SKM-1 (cell line): Measurements from ENCODE around the gene SYT7.
"Not testable (repeated sequence)": the region's sequence is repeated elsewhere in the genome, so short reads cannot be mapped to it uniquely, and the experiment has no call there.

Experiments
- DNase-seq: peaks from one replicate; lab custom pipeline; 2025; ENCODE audit not compliant: unreplicated experiment; lab: John Stamatoyannopoulos, UW

The SYT7 gene

GRCh38 chr11:61581030-61581928 is at the start of gene SYT7:
Gene SYT7 (minus strand): TSS chr11:61581076. CDS start chr11:61580820, 256 bp downstream.
- DNase-seq, result peak; percentile 73

- DNase-seq, result no peak
These were observed 49.2 kb upstream of the SYT7 start for GRCh38 chr11:61630089-61630488.

GRCh38 chr11:61629082-61629833 is 48.4 kb upstream of the SYT7 start:
- DNase-seq, result no peak

GRCh38 chr11:61628662-61628970 is 47.7 kb upstream of the SYT7 start:
- DNase-seq, result no peak

- no peak for DNase-seq
These were observed 47.2 kb upstream of the SYT7 start for GRCh38 chr11:61627850-61628661.

GRCh38 chr11:61626580-61627380 is 45.9 kb upstream of the SYT7 start:
- no peak for DNase-seq

GRCh38 chr11:61625525-61625924 is 44.6 kb upstream of the SYT7 start:
- DNase-seq, result no peak

GRCh38 chr11:61621917-61622585 is 41.2 kb upstream of the SYT7 start:
- DNase-seq, result no peak

GRCh38 chr11:61619471-61620226 is 38.8 kb upstream of the SYT7 start:
- no peak for DNase-seq

GRCh38 chr11:61618978-61619377 is 38.1 kb upstream of the SYT7 start:
- no peak for DNase-seq

GRCh38 chr11:61617515-61617914 is 36.6 kb upstream of the SYT7 start:
- DNase-seq, result no peak

- DNase-seq, result no peak
These were observed 35.6 kb upstream of the SYT7 start for GRCh38 chr11:61616434-61616833.

GRCh38 chr11:61614782-61615181 is 33.9 kb upstream of the SYT7 start:
- not testable (repeated sequence) for DNase-seq

GRCh38 chr11:61613870-61614269 is 33.0 kb upstream of the SYT7 start:
- no peak for DNase-seq

GRCh38 chr11:61613051-61613450 is 32.2 kb upstream of the SYT7 start:
- DNase-seq, result no peak

- DNase-seq, result no peak
These were observed 30.4 kb upstream of the SYT7 start for GRCh38 chr11:61611309-61611708.

- DNase-seq, result no peak
These were observed 30.0 kb upstream of the SYT7 start for GRCh38 chr11:61610905-61611304.

GRCh38 chr11:61609980-61610366 is 29.1 kb upstream of the SYT7 start:
- DNase-seq, result no peak
